GM10266 (cell line): ENCODE measurements around the gene DNMBP.

Source experiments
- DNase-seq: peaks from one replicate; pipeline ENCODE4 v3.0.0; 2012; ENCODE audit errors: extremely low spot score
- TF ChIP-seq, protein P1 (sequence below): IDR thresholded peaks from 2 replicates; pipeline ENCODE4 v1.5.1; 2012; ENCODE audit warnings: mild to moderate bottlenecking, low read depth; ENCODE audit not compliant: control insufficient read depth, insufficient read depth; ENCODE audit errors: missing control alignments

Gene DNMBP

DNA sequence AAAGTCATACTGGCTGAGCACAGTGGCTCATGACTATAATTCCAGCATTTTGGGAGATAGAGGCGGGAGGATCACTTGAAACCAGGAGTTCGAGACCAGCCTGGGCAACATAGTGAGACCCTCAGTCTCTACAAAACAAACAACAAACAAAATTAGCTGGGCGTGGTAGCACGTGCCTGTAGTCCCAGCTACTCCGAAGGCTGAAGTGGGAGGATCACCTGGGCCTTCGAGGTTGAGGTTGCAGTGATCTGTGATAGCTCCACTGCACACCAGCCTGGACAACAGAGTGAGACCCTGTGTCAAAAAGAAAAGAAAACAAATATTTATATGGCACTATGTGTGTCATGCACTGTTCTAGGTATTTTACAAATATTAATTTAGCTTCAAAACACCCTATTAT, 94.3 kb downstream of the DNMBP start:
- no peak for DNase-seq
- TF ChIP-seq, protein P1, sequence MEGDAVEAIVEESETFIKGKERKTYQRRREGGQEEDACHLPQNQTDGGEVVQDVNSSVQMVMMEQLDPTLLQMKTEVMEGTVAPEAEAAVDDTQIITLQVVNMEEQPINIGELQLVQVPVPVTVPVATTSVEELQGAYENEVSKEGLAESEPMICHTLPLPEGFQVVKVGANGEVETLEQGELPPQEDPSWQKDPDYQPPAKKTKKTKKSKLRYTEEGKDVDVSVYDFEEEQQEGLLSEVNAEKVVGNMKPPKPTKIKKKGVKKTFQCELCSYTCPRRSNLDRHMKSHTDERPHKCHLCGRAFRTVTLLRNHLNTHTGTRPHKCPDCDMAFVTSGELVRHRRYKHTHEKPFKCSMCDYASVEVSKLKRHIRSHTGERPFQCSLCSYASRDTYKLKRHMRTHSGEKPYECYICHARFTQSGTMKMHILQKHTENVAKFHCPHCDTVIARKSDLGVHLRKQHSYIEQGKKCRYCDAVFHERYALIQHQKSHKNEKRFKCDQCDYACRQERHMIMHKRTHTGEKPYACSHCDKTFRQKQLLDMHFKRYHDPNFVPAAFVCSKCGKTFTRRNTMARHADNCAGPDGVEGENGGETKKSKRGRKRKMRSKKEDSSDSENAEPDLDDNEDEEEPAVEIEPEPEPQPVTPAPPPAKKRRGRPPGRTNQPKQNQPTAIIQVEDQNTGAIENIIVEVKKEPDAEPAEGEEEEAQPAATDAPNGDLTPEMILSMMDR = no peak

- DNase-seq = no peak
- TF ChIP-seq, protein P1 = no peak
Measured at GRCh38 chr10:99914236-99914635, 95.5 kb downstream of the DNMBP start.

DNA sequence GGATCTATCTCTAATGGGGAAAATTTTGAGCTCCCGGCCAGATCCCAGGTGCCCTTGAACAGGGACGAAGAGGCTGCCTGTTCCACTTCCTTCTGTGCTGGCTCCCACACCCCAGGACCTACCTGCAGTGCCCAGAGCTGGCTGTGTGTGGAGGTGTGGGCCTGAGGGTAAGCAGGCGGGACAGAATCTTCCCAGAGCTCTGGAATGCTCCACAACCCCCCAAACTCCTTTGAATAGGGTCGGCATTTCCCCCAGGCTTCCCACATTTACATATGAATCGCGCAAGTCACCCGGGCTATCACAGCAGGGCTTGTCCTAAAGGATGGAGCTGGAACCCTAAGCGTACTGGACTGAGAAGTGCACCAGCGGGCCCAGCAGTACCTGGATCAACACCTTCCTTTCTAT, 95.9 kb downstream of the DNMBP start:
- DNase-seq = no peak
- TF ChIP-seq, protein P1 = no peak

DNA sequence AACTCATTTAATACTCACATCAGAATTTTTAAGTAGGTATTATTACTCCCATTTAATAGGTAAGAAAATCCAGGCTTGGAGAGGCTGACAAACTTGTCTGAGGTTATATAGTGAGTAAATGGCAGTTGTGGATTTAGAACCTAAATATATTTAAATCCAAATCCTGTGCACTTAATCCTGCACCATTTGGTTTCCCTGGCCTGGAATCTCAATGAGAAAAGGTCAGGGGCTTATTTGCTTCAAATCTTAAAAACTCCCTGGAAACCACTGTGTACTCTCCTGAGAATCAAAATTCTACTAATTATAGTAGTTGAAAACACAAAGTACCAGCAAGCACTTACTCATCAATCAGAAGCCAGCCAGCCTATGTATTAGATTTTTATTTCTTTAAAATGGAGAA, 97.7 kb downstream of the DNMBP start:
- no peak for DNase-seq
- TF ChIP-seq, protein P1 = no peak

DNA sequence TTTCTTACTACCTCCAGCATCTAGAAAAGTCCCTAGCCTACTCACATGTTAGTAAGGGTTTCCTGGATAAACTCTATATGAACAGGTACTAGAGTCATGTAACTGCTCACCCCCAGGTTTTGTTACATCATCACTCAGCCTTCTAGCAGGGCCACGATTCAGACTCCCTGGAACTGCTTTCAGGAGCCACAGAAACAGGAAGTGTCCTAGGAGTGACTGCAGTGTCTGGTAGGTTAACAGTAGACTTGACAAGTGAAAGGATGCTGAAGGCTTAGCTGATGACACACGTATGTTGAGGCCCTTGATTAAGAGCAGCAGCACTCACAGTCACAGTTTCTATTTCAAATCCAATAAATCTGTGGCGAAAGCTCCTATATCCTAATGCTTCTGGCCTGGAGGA, 101.2 kb downstream of the DNMBP start:
- TF ChIP-seq, protein P1 = no peak
- no peak for DNase-seq

- DNase-seq = no peak
- TF ChIP-seq, protein P1 = no peak
Measured at GRCh38 chr10:99906470-99906869, 103.3 kb downstream of the DNMBP start.

DNA sequence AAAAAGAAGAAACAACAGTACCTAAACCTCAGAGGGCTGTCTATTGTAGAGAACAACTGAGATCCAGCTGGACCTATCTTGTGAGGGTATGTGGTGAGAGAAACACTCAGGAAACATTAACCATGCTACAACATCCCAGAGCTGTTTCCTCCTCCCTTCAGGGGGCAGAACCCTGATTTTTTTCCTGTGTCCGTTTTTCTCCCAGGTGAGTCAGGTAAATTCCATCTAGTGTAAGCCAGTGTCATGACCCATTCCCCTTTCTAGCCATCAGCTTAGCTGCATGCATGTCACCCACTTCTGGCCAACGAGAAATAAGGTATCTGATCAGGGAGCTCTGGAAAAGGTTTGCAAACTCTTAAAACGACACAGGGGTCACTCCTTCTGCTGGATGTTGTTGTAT, 103.8 kb downstream of the DNMBP start:
- TF ChIP-seq, protein P1 = no peak
- no peak for DNase-seq
